PFSK-1 (cell line): ENCODE results near the gene BAK1.

Experiments used
- SIN3A ChIP-seq: IDR thresholded peaks from 2 replicates; pipeline ENCODE4 v1.6.1; 2012; ENCODE audit warnings: mild to moderate bottlenecking, low read length, moderate library complexity, borderline replicate concordance; ENCODE audit not compliant: insufficient read depth
- TAF1 ChIP-seq: IDR thresholded peaks from 2 replicates; pipeline ENCODE4 v1.6.1; 2012; ENCODE audit warnings: low read length, control low read depth, borderline replicate concordance; ENCODE audit not compliant: insufficient read depth

GRCh38 chr6:33576668-33577067, 3.4 kb downstream of the BAK1 start:
- TF ChIP-seq TAF1 (no peak), SIN3A (no peak)
